OCI-LY3 (cell line): ENCODE results near the gene MYT1.

Experiments used
- CTCF ChIP-seq: fragments of 200-600, 300-600 bp; sonication (generic); IDR thresholded peaks from 2 replicates; pipeline ENCODE4 v1.5.1; 2014; ENCODE audit warnings: antibody characterized with exemption, low read length, low read depth
- EZH2phosphoT487 ChIP-seq: fragments of 200-600 bp; shearing (Covaris generic); IDR thresholded peaks from 2 replicates; pipeline ENCODE4 v1.6.1; 2018; ENCODE audit warnings: antibody characterized with exemption, mixed run types, low read depth

GRCh38 chr20:64163776-64164122 lies 503 bp upstream of the MYT1 start:
- no peak for TF ChIP-seq CTCF
- no peak for TF ChIP-seq EZH2phosphoT487
